ENCODE measurements around the gene ESRRB.

The ESRRB gene

GRCh38 chr14:76434220-76434619 is 58.3 kb downstream of the ESRRB start:
- H2BK12ac ChIP-seq (ENCODE audit: low read length): no peak overlapping the region
- no peak overlapping the region for H3K14ac ChIP-seq (ENCODE audit: low read length)
- no peaks in the 10 kb centered on the region for H3K9me3 ChIP-seq (ENCODE audit: insufficient read depth, low read depth, low read length)
- no peaks in the 10 kb centered on the region for H3K79me1 ChIP-seq (ENCODE audit: low read length)
- H3K4me2 ChIP-seq (ENCODE audit: low read length): no peak overlapping the region
- no CpG with 5 or more reads among the region's 9 CpGs for WGBS (ENCODE audit: extremely low coverage, insufficient coverage, insufficient read length)
- H4K12ac ChIP-seq (ENCODE audit: low read depth, low read length): no peak overlapping the region
- H3K23ac ChIP-seq (ENCODE audit: low read length): no peak overlapping the region
- H2AK5ac ChIP-seq (ENCODE audit: low read length): no peak overlapping the region
- no peak overlapping the region for H3K4me3 ChIP-seq (ENCODE audit: low read depth, low read length)
- H2BK5ac ChIP-seq (ENCODE audit: low read depth, low read length, poor library complexity): no peak overlapping the region
- no peak overlapping the region for H3K4ac ChIP-seq (ENCODE audit: low read depth, low read length)
- DNase-seq: no peak
- no peak overlapping the region for H4K91ac ChIP-seq (ENCODE audit: low read depth, low read length)
- H3K9ac ChIP-seq (ENCODE audit: low read length): no peak overlapping the region
- no peak overlapping the region for H2AFZ ChIP-seq (ENCODE audit: insufficient read depth, low read length, poor library complexity)
- H3K18ac ChIP-seq (ENCODE audit: low read length): no peak overlapping the region
- no peaks in the 10 kb centered on the region for H3K79me2 ChIP-seq (ENCODE audit: control insufficient read depth, insufficient read depth, low read length, poor library complexity)
- no peak overlapping the region for H2BK120ac ChIP-seq (ENCODE audit: insufficient read depth, low read length, poor library complexity)
- H4K8ac ChIP-seq (ENCODE audit: low read depth, low read length): no peak overlapping the region
- H3K36me3 ChIP-seq (ENCODE audit: control insufficient read depth in 1 of 2, insufficient read depth in 2 of 2, low read length in 2 of 2): no peaks in the 10 kb centered on the region
- no peak overlapping the region for H3K27ac ChIP-seq (ENCODE audit: low read depth, low read length)
- H3K27me3 ChIP-seq (ENCODE audit: insufficient read depth, low read length): no peaks in the 10 kb centered on the region
- H3K4me1 ChIP-seq (ENCODE audit: control insufficient read depth in 1 of 2, insufficient read depth in 2 of 2, low read length in 2 of 2): peaks cover 4% of the 10 kb centered on the region in 2 experiments

- Histone ChIP-seq H2AK5ac (ENCODE audit: low read length) (no peak overlapping the region), H3K9ac (ENCODE audit: low read length) (no peak overlapping the region)
Measured at GRCh38 chr14:76439237-76439775, 63.4 kb downstream of the ESRRB start.

GRCh38 chr14:76446486-76446885 is 70.5 kb downstream of the ESRRB start:
- H3K14ac ChIP-seq (ENCODE audit: low read length): no peak overlapping the region
- no peak overlapping the region for H3K4me2 ChIP-seq (ENCODE audit: low read length)
- no peak overlapping the region for H3K4me3 ChIP-seq (ENCODE audit: low read depth, low read length)
- no peak overlapping the region for H3K18ac ChIP-seq (ENCODE audit: low read length)
- no peak overlapping the region for H4K12ac ChIP-seq (ENCODE audit: low read depth, low read length)
- H3K4ac ChIP-seq (ENCODE audit: low read depth, low read length): no peak overlapping the region
- H2BK120ac ChIP-seq (ENCODE audit: insufficient read depth, low read length, poor library complexity): no peak overlapping the region
- H3K79me1 ChIP-seq (ENCODE audit: low read length): no peaks in the 10 kb centered on the region
- WGBS (ENCODE audit: extremely low coverage, insufficient coverage, insufficient read length): no CpG with 5 or more reads among the region's 2 CpGs
- H3K79me2 ChIP-seq (ENCODE audit: control insufficient read depth, insufficient read depth, low read length, poor library complexity): no peaks in the 10 kb centered on the region
- no peak overlapping the region for H2BK12ac ChIP-seq (ENCODE audit: low read length)
- H4K91ac ChIP-seq (ENCODE audit: low read depth, low read length): no peak overlapping the region
- no peak overlapping the region for H2BK5ac ChIP-seq (ENCODE audit: low read depth, low read length, poor library complexity)
- no peak for DNase-seq
- H3K9ac ChIP-seq (ENCODE audit: low read length): no peak overlapping the region
- H3K27me3 ChIP-seq (ENCODE audit: insufficient read depth, low read length): no peaks in the 10 kb centered on the region
- H3K9me3 ChIP-seq (ENCODE audit: insufficient read depth, low read depth, low read length): no peaks in the 10 kb centered on the region
- no peak overlapping the region for H4K8ac ChIP-seq (ENCODE audit: low read depth, low read length)
- no peaks in the 10 kb centered on the region for H3K36me3 ChIP-seq (ENCODE audit: control insufficient read depth in 1 of 2, insufficient read depth in 2 of 2, low read length in 2 of 2)
- no peak overlapping the region for H2AFZ ChIP-seq (ENCODE audit: insufficient read depth, low read length, poor library complexity)
- H3K27ac ChIP-seq (ENCODE audit: low read depth, low read length): no peak overlapping the region
- H3K4me1 ChIP-seq (ENCODE audit: control insufficient read depth in 1 of 2, insufficient read depth in 2 of 2, low read length in 2 of 2): no peaks in the 10 kb centered on the region
- H2AK5ac ChIP-seq (ENCODE audit: low read length): no peak overlapping the region
- no peak overlapping the region for H3K23ac ChIP-seq (ENCODE audit: low read length)

More at GRCh38 chr14:76439237-76439775, 63.4 kb downstream of the ESRRB start:
- Histone ChIP-seq H2BK12ac (ENCODE audit: low read length) (no peak overlapping the region), H3K79me1 (ENCODE audit: low read length) (no peaks in the 10 kb centered on the region), H3K4me2 (ENCODE audit: low read length) (no peak overlapping the region), H4K91ac (ENCODE audit: low read depth, low read length) (no peak overlapping the region), H3K9me3 (ENCODE audit: insufficient read depth, low read depth, low read length) (no peaks in the 10 kb centered on the region), H4K8ac (ENCODE audit: low read depth, low read length) (no peak overlapping the region), H4K12ac (ENCODE audit: low read depth, low read length) (no peak overlapping the region), H3K23ac (ENCODE audit: low read length) (no peak overlapping the region), H3K4me3 (ENCODE audit: low read depth, low read length) (no peak overlapping the region), H3K14ac (ENCODE audit: low read length) (no peak overlapping the region), H2AFZ (ENCODE audit: insufficient read depth, low read length, poor library complexity) (no peak overlapping the region), H3K4ac (ENCODE audit: low read depth, low read length) (no peak overlapping the region), H3K79me2 (ENCODE audit: control insufficient read depth, insufficient read depth, low read length, poor library complexity) (no peaks in the 10 kb centered on the region), H2BK5ac (ENCODE audit: low read depth, low read length, poor library complexity) (no peak overlapping the region), H2BK120ac (ENCODE audit: insufficient read depth, low read length, poor library complexity) (no peak overlapping the region), H3K4me1 (ENCODE audit: control insufficient read depth in 1 of 2, insufficient read depth in 2 of 2, low read length in 2 of 2) (peaks cover 0 to 2% of the 10 kb centered on the region in 2 experiments), H3K27me3 (ENCODE audit: insufficient read depth, low read length) (no peaks in the 10 kb centered on the region), H3K36me3 (ENCODE audit: control insufficient read depth in 1 of 2, insufficient read depth in 2 of 2, low read length in 2 of 2) (no peaks in the 10 kb centered on the region), H3K27ac (ENCODE audit: low read depth, low read length) (no peak overlapping the region), H3K18ac (ENCODE audit: low read length) (no peak overlapping the region)
- DNase-seq: no peak
- WGBS (ENCODE audit: extremely low coverage, insufficient coverage, insufficient read length): no CpG with 5 or more reads among the region's 33 CpGs

GRCh38 chr14:76446921-76447320 is 71.0 kb downstream of the ESRRB start:
- H4K8ac ChIP-seq (ENCODE audit: low read depth, low read length): no peak overlapping the region
- no peaks in the 10 kb centered on the region for H3K79me1 ChIP-seq (ENCODE audit: low read length)
- H3K9ac ChIP-seq (ENCODE audit: low read length): no peak overlapping the region
- no peak overlapping the region for H3K23ac ChIP-seq (ENCODE audit: low read length)
- H3K79me2 ChIP-seq (ENCODE audit: control insufficient read depth, insufficient read depth, low read length, poor library complexity): no peaks in the 10 kb centered on the region
- WGBS (ENCODE audit: extremely low coverage, insufficient coverage, insufficient read length): no CpG with 5 or more reads among the region's 7 CpGs
- H3K36me3 ChIP-seq (ENCODE audit: control insufficient read depth in 1 of 2, insufficient read depth in 2 of 2, low read length in 2 of 2): no peaks in the 10 kb centered on the region
- H3K14ac ChIP-seq (ENCODE audit: low read length): no peak overlapping the region
- no peaks in the 10 kb centered on the region for H3K4me1 ChIP-seq (ENCODE audit: control insufficient read depth in 1 of 2, insufficient read depth in 2 of 2, low read length in 2 of 2)
- H3K27ac ChIP-seq (ENCODE audit: low read depth, low read length): no peak overlapping the region
- H3K4me2 ChIP-seq (ENCODE audit: low read length): no peak overlapping the region
- no peaks in the 10 kb centered on the region for H3K27me3 ChIP-seq (ENCODE audit: insufficient read depth, low read length)
- no peak overlapping the region for H3K4me3 ChIP-seq (ENCODE audit: low read depth, low read length)
- H2BK5ac ChIP-seq (ENCODE audit: low read depth, low read length, poor library complexity): no peak overlapping the region
- H3K4ac ChIP-seq (ENCODE audit: low read depth, low read length): no peak overlapping the region
- H3K9me3 ChIP-seq (ENCODE audit: insufficient read depth, low read depth, low read length): no peaks in the 10 kb centered on the region
- DNase-seq: no peak
- H2AK5ac ChIP-seq (ENCODE audit: low read length): no peak overlapping the region
- no peak overlapping the region for H2BK120ac ChIP-seq (ENCODE audit: insufficient read depth, low read length, poor library complexity)
- no peak overlapping the region for H2AFZ ChIP-seq (ENCODE audit: insufficient read depth, low read length, poor library complexity)
- H4K12ac ChIP-seq (ENCODE audit: low read depth, low read length): no peak overlapping the region
- no peak overlapping the region for H3K18ac ChIP-seq (ENCODE audit: low read length)
- no peak overlapping the region for H4K91ac ChIP-seq (ENCODE audit: low read depth, low read length)
- no peak overlapping the region for H2BK12ac ChIP-seq (ENCODE audit: low read length)

All from trophoblast cell (in vitro differentiated cells and primary cell).